GM12864 (cell line): Measurements from ENCODE around the gene HADH.

ENCODE experiments used
- DNase-seq: peaks from one replicate; pipeline ENCODE4 v3.0.0-alpha.2; 2011; ENCODE audit warnings: low read depth
- H3K4me3 ChIP-seq: 2 replicates; pipeline ENCODE4 v1.5.1; 2011; ENCODE audit warnings: mild to moderate bottlenecking, low read depth, low read length, control low read depth
- TF ChIP-seq, protein P1 (sequence below): IDR thresholded peaks from 2 replicates; pipeline ENCODE4 v1.5.1; 2011; ENCODE audit warnings: low read depth, mild to moderate bottlenecking, moderate library complexity, low read length, control low read depth, inconsistent platforms; ENCODE audit errors: missing control alignments

Gene HADH

DNA sequence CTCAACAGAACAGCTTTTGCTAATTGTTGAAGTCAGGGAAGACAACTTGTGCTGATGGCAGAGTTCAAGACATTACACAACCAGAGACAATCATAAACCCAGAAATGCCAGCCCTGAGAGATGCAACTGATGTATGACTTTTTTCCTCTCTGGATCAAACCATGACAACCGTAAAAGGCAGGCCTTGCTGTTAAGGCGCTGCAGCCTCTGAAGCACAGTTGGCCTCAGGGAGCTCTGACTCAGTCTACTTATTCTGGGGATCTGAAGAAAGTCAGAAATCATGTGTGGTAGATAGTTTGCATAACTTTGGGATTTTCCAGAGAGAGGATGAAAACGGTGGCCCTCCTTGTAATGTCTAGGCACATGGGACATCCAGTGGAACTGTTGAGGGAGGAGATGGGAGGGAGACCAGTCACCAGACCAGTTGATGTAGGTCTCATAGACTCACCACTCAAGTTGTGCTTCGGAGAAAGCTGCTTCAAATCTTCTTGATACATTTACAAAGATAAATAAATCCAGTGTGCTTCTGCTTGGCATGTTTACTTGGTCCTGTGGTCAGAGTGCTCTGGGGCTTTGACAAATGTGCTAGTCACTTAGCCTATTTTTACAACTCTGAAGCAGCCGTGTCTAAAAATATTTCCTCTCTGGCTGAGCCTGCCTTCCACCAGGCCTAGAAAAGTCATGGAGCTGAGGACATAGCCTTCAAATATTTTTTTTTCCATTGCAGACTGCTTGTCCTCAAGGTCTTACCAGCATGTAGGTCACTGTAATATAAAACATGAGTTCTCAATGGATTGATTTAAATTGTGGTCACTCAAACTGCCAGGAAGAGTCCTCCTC, 7.5 kb downstream of the HADH start:
- TF ChIP-seq, protein P1, sequence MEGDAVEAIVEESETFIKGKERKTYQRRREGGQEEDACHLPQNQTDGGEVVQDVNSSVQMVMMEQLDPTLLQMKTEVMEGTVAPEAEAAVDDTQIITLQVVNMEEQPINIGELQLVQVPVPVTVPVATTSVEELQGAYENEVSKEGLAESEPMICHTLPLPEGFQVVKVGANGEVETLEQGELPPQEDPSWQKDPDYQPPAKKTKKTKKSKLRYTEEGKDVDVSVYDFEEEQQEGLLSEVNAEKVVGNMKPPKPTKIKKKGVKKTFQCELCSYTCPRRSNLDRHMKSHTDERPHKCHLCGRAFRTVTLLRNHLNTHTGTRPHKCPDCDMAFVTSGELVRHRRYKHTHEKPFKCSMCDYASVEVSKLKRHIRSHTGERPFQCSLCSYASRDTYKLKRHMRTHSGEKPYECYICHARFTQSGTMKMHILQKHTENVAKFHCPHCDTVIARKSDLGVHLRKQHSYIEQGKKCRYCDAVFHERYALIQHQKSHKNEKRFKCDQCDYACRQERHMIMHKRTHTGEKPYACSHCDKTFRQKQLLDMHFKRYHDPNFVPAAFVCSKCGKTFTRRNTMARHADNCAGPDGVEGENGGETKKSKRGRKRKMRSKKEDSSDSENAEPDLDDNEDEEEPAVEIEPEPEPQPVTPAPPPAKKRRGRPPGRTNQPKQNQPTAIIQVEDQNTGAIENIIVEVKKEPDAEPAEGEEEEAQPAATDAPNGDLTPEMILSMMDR: no peak

DNA sequence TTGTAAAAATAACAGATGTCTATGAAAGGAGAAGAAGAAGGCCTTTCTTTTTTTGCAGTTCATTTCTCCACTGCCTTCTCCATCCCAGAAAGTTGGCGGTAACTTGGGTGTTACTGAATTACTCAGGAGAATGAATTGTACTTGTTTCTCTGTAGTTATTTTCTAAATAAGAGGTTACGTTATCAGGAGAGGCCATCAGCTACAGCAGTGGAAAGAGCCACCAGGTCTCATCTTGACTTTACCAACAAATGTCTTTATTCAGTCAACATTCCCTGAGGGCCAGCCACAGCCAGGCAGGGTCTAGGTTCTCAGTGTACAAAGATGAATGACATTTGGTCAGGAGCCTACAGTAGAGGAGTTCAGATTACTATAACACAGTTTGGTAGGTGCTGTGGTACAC, 8.1 kb downstream of the HADH start:
- no peak overlapping the region for H3K4me3 ChIP-seq
- TF ChIP-seq, protein P1: no peak
- DNase-seq: no peak

More for the DNA sequence above, 7.5 kb downstream of the HADH start:
- DNase-seq: no peak
- no peak overlapping the region for H3K4me3 ChIP-seq

DNA sequence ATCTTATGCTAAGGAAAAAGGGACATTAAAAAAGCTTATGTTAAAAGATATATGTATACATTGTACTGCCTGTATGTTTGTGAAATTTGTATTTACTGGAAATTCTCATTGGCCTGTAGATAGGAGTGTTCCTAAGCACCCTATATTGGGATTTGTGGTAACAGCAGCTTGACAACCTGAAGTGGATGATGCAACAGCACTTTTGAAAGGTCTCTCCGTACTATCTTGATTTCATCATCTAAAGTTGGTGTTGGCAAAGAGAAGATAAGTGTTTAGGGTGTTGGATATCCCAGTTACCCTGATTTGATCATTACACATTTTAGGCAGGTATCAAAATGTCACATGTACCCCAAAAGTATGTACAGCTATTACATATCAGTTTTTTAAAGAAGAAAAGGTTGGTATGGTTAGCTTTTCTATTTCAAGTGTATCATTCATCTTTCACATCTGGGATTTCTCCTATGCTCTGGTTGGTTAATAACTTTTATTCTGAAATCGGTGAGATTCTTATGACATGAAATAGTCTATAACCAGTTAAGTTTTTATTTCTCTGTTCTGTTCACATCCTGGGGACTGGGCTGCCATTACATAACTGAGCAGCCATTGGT, 10.3 kb downstream of the HADH start:
- H3K4me3 ChIP-seq: no peak overlapping the region
- TF ChIP-seq, protein P1: no peak
- DNase-seq: no peak

DNA sequence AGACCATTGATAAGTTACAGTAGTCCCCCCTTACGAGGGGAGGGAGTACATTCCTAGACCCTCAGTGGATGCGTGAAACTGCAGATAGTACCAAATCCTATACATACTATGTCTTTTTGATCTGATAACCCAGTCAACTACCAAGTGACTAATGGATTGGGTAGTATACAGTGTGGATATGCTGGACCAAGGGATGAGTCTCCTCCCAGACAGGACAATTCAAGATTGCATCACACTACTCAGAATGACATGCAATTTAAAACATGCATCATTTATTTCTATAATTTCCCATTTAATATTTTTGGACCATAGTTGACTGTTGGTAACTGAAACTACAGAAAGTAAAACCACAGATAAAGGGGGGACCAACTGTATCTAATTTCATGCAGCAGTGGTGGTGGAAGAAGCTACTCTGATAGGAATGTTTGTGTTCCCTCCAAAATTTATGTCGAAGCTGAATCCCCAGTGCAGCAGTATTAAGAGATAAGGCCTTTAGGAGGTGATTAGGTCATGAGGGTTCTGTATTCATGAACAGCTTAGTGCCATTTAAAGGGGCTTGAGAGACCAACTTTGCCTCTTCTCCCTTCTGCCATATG, 11.9 kb downstream of the HADH start:
- no peak for DNase-seq
- TF ChIP-seq, protein P1: no peak
- no peak overlapping the region for H3K4me3 ChIP-seq

DNA sequence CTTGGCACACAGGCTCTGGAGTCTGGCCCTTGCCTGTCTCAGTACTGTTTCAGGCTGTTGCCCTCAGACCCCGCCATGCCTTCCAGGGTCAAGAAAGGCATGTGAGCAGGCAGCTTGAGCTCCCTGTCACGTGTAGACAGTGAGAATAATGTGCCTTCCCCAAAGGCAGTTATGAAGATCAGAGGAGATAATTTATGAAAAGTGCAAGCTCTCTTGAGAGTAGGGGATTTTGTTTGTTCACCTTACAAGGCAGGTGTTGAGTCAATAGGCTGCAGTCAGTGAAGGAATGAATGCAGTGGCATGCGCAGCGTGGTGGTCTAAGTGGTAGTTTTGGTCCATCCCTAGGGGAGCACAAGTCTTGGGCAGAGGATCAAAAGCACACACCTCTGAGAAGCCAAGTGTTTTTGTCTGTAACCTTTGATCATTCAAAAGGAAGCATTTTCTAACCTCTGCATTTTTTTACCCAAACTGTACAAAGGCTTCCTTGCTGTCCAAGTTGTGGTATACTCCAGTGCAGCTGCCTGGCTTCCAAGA, 14.4 kb downstream of the HADH start:
- no peak overlapping the region for H3K4me3 ChIP-seq
- TF ChIP-seq, protein P1: no peak
- no peak for DNase-seq

DNA sequence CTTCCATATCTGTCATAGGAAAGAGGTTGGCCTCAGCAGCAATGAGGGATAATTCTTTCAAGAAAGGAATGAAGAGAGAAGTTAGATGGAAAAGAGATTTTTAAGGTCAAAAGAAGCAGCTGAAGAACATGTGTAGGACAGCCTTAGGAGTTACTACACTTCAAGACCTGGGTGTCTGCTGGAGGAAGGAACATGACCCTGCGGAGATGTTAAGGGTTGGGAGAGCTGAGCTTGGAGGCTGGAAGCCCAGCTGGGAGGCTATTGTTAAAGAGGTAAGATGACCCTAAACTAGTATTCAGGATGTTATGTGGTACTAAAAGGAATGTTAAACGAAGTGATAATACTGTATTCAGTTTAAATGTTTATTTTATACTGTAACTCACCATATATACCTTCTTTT, 15.0 kb downstream of the HADH start:
- H3K4me3 ChIP-seq: no peak overlapping the region
- DNase-seq: no peak
- TF ChIP-seq, protein P1: no peak
